IMR-90 (cell line): Measurements from ENCODE around the gene ZNF764. TPM values are rescaled to one million over a fixed set of nuclear protein-coding genes. Genes with fewer than 3 reads are reported as not detected.

ENCODE experiments used
- ATAC-seq: fragments of 200-7000 bp; cut with Tn5 transposase; 2 replicates; pipeline ENCODE4 v1.9.1; 2020; ENCODE audit warnings: low read depth, mild to moderate bottlenecking, moderate library complexity
- BruUV-seq: library from RNA; stranded (reverse); fragments of 400-500 nt; replicated peaks from 2 replicates; lab custom pipeline; 2021; lab: Mats Ljungman, UMichigan
- CTCF ChIA-PET: fragments of 300-600 bp; formaldehyde crosslinking; extraction: SDS; loops from one replicate; lab custom pipeline; 2021; ENCODE audit warnings: antibody characterized with exemption; lab: Yijun Ruan, JAX
- POLR2A ChIA-PET: fragments of 300-600 bp; sonication (Branson Sonifier 250); formaldehyde crosslinking; loops from one replicate; lab custom pipeline; 2022; ENCODE audit warnings: antibody characterized with exemption; ENCODE audit not compliant: unreplicated experiment; lab: Charles Lee
- DNase-seq: peaks from one replicate; pipeline ENCODE4 v3.0.0; 2013
- H2AFZ ChIP-seq: replicated peaks from 2 replicates; pipeline ENCODE3; 2013; ENCODE audit warnings: low read length, mild to moderate bottlenecking; ENCODE audit not compliant: poor library complexity
- H2AK5ac ChIP-seq: 2 replicates; pipeline ENCODE4 v1.6.1; 2013; ENCODE audit warnings: low read depth, low read length, inconsistent platforms
- H2AK9ac ChIP-seq: replicated peaks from 2 replicates; pipeline ENCODE3; 2013; ENCODE audit warnings: mild to moderate bottlenecking, low read depth, low read length, moderate library complexity; ENCODE audit not compliant: poor library complexity
- H2BK120ac ChIP-seq: 2 replicates; pipeline ENCODE4 v1.6.1; 2013; ENCODE audit warnings: low read depth, low read length, inconsistent platforms
- H2BK15ac ChIP-seq: 3 replicates; pipeline ENCODE4 v1.6.1; 2013; ENCODE audit warnings: low read depth, low read length, inconsistent platforms
- H2BK20ac ChIP-seq: 2 replicates; pipeline ENCODE4 v1.6.1; 2013; ENCODE audit warnings: low read depth, mild to moderate bottlenecking, inconsistent platforms, low read length, moderate library complexity
- H2BK5ac ChIP-seq: 2 replicates; pipeline ENCODE4 v1.6.1; 2013; ENCODE audit warnings: mild to moderate bottlenecking, low read depth, low read length, inconsistent platforms; ENCODE audit not compliant: poor library complexity, severe bottlenecking
- H3K14ac ChIP-seq: replicated peaks from 2 replicates; pipeline ENCODE4 v1.6.1; 2013; ENCODE audit warnings: low read depth, low read length, inconsistent platforms
- H3K18ac ChIP-seq: 2 replicates; pipeline ENCODE4 v1.6.1; 2013; ENCODE audit warnings: low read depth, low read length, control low read depth
- H3K23ac ChIP-seq: 2 replicates; pipeline ENCODE4 v1.6.1; 2013; ENCODE audit warnings: low read depth, low read length, inconsistent platforms
- H3K27ac ChIP-seq: 2 replicates; pipeline ENCODE4 v1.5.1; 2013; ENCODE audit warnings: mild to moderate bottlenecking, control low read depth, low read length; ENCODE audit not compliant: insufficient read depth
- H3K27me3 ChIP-seq: 2 replicates; pipeline ENCODE4 v1.6.1; 2013; ENCODE audit warnings: low read length; ENCODE audit not compliant: control insufficient read depth, insufficient read depth
- H3K36me3 ChIP-seq: 2 replicates; pipeline ENCODE4 v1.6.1; 2013; ENCODE audit warnings: low read length, mixed read lengths; ENCODE audit not compliant: control insufficient read depth, insufficient read depth
- H3K4ac ChIP-seq: 2 replicates; pipeline ENCODE4 v1.6.1; 2013; ENCODE audit warnings: low read depth, low read length, inconsistent platforms
- H3K4me1 ChIP-seq: 2 replicates; pipeline ENCODE4 v1.6.1; 2013; ENCODE audit warnings: low read length, mixed read lengths; ENCODE audit not compliant: control insufficient read depth, insufficient read depth
- H3K4me2 ChIP-seq: 2 replicates; pipeline ENCODE4 v1.6.1; 2013; ENCODE audit warnings: low read depth, mild to moderate bottlenecking, control low read depth, low read length, moderate library complexity
- H3K4me3 ChIP-seq: 2 replicates; pipeline ENCODE4 v1.5.1; 2013; ENCODE audit warnings: low read depth, mild to moderate bottlenecking, control low read depth, low read length, moderate library complexity; ENCODE audit not compliant: insufficient read depth
- H3K56ac ChIP-seq: 2 replicates; pipeline ENCODE4 v1.6.1; 2013; ENCODE audit warnings: low read length, inconsistent platforms; ENCODE audit not compliant: insufficient read depth; ENCODE audit errors: extremely low read depth
- H3K79me1 ChIP-seq, 2 experiments: 2 replicates each; pipeline ENCODE4 v1.6.1; 2013; ENCODE audit warnings: low read length in 2 of 2, inconsistent platforms in 1 of 2, low read depth in 1 of 2
- H3K9ac ChIP-seq: 2 replicates; pipeline ENCODE4 v1.6.1; 2013; ENCODE audit warnings: low read depth, low read length, control low read depth
- H3K9me1 ChIP-seq: 2 replicates; pipeline ENCODE4 v1.6.1; 2013; ENCODE audit warnings: low read length, inconsistent platforms; ENCODE audit not compliant: insufficient read depth
- H3K9me3 ChIP-seq: 2 replicates; pipeline ENCODE4 v1.6.1; 2013; ENCODE audit warnings: low read length; ENCODE audit not compliant: control insufficient read depth, insufficient read depth
- H4K20me1 ChIP-seq: 2 replicates; pipeline ENCODE4 v1.6.1; 2013; ENCODE audit warnings: low read length, inconsistent platforms; ENCODE audit not compliant: insufficient read depth
- H4K5ac ChIP-seq: 2 replicates; pipeline ENCODE4 v1.6.1; 2013; ENCODE audit warnings: mild to moderate bottlenecking, low read depth, low read length, control low read depth
- H4K8ac ChIP-seq, 2 experiments: 2 replicates each; pipeline ENCODE4 v1.6.1; 2013; ENCODE audit warnings: low read depth in 2 of 2, low read length in 2 of 2, control low read depth in 1 of 2, inconsistent platforms in 1 of 2
- H4K91ac ChIP-seq: 2 replicates; pipeline ENCODE4 v1.6.1; 2013; ENCODE audit warnings: low read depth, low read length, inconsistent platforms; ENCODE audit not compliant: insufficient read depth
- BHLHE40 ChIP-seq: fragments of 150-350 bp; IDR thresholded peaks from 2 replicates; pipeline ENCODE4 v1.6.1; 2016; ENCODE audit warnings: mild to moderate bottlenecking, low read depth, low read length
- CEBPB ChIP-seq: IDR thresholded peaks from 2 replicates; pipeline ENCODE4 v1.6.1; 2012; ENCODE audit warnings: low read depth, low read length, improper control_type of control experiment
- CHD1 ChIP-seq: IDR thresholded peaks from 2 replicates; pipeline ENCODE4 v1.6.1; 2012; ENCODE audit warnings: low read depth, low read length, improper control_type of control experiment
- FOS ChIP-seq: fragments of 150-350 bp; IDR thresholded peaks from 2 replicates; pipeline ENCODE4 v1.6.1; 2016; ENCODE audit warnings: low read depth, low read length
- MAFK ChIP-seq: IDR thresholded peaks from 2 replicates; pipeline ENCODE4 v1.6.1; 2012; ENCODE audit warnings: low read depth, low read length, improper control_type of control experiment
- MXI1 ChIP-seq: IDR thresholded peaks from 2 replicates; pipeline ENCODE4 v1.6.1; 2012; ENCODE audit warnings: low read depth, mild to moderate bottlenecking, low read length, moderate library complexity, borderline replicate concordance
- NFE2L2 ChIP-seq: fragments of 150-350 bp; IDR thresholded peaks from 2 replicates; pipeline ENCODE4 v1.6.1; 2016; ENCODE audit warnings: low read depth, mild to moderate bottlenecking, low read length
- POLR2A ChIP-seq: IDR thresholded peaks from 2 replicates; pipeline ENCODE4 v1.6.1; 2012; ENCODE audit warnings: mild to moderate bottlenecking, low read depth, low read length
- RAD21 ChIP-seq: IDR thresholded peaks from 2 replicates; pipeline ENCODE4 v1.6.1; 2012; ENCODE audit warnings: low read length, improper control_type of control experiment
- RCOR1 ChIP-seq: IDR thresholded peaks from 2 replicates; pipeline ENCODE4 v1.6.1; 2012; ENCODE audit warnings: mild to moderate bottlenecking, low read length, improper control_type of control experiment; ENCODE audit not compliant: insufficient replicate concordance
- RFX5 ChIP-seq: IDR thresholded peaks from 2 replicates; pipeline ENCODE4 v1.8.0; 2012; ENCODE audit warnings: low read depth, mild to moderate bottlenecking, low read length, moderate library complexity
- SMC3 ChIP-seq: fragments of 150-350 bp; IDR thresholded peaks from 2 replicates; pipeline ENCODE4 v1.6.1; 2016; ENCODE audit warnings: low read depth, mild to moderate bottlenecking, antibody characterized with exemption, low read length, moderate library complexity
- WGBS, 2 experiments: methylation state at CpG; one replicate each; pipeline versions ENCODE4 v1.1.5 to v1.1.7; 2013; ENCODE audit warnings: missing lambda C conversion rate in 2 of 2; ENCODE audit not compliant: insufficient read length in 1 of 2; ENCODE audit errors: extremely low coverage in 2 of 2; 5-methylcytosine and 5-hydroxymethylcytosine counted together
- dilution Hi-C: fragments of 300-500 bp; cut with HindIII; formaldehyde crosslinking; loops from one replicate; pipeline ENCODE4 v1.14.3; 2018; ENCODE audit warnings: low sequenced_read_pairs; ENCODE audit not compliant: unreplicated experiment
- in situ Hi-C: fragments of 300-500 bp; cut with MboI; formaldehyde crosslinking; loops from 3 replicates; pipeline ENCODE4 v1.14.3; 2019; ENCODE audit warnings: low sequenced_read_pairs, inconsistent platforms, mixed read lengths
- intact Hi-C: fragments of 100-400 bp; cut with micrococcal nuclease; formaldehyde crosslinking; loops from 2 replicates; pipeline ENCODE4 v1.10.0; 2022
- polyA plus RNA-seq, 3 experiments: library from polyadenylated mRNA; depleted of rRNA; stranded (reverse); fragments of >200 nt; gene quantifications; 2 replicates each; pipeline ENCODE4 v1.2.3, GENCODE V29; 2012; ENCODE audit warnings: low replicate concordance in 1 of 3
- total RNA-seq: library from RNA; depleted of rRNA; stranded (reverse); fragments of >200 nt; gene quantifications from 2 replicates; pipeline ENCODE4 v1.2.3, GENCODE V29; 2012
- TF ChIP-seq, protein P1 (sequence below): fragments of 150-350 bp; IDR thresholded peaks from 2 replicates; pipeline ENCODE4 v1.6.1; 2016; ENCODE audit warnings: low read depth, mild to moderate bottlenecking, low read length, moderate library complexity, borderline replicate concordance
- TF ChIP-seq, protein P2 (sequence below): fragments of 150-350 bp; IDR thresholded peaks from 2 replicates; pipeline ENCODE4 v1.6.1; 2017; ENCODE audit warnings: mild to moderate bottlenecking, antibody characterized with exemption, low read length, low read depth
- TF ChIP-seq, protein P3 (sequence below): conservative IDR thresholded peaks from 2 replicates; pipeline ENCODE4 v1.5.1; 2012; ENCODE audit warnings: mild to moderate bottlenecking, low read depth, low read length, improper control_type of control experiment

ZNF764 gene
- total and polyA plus RNA-seq, 2 of the 4 experiments (the other 2 are of a cell fraction): 2.2 to 4.6 TPM

DNA sequence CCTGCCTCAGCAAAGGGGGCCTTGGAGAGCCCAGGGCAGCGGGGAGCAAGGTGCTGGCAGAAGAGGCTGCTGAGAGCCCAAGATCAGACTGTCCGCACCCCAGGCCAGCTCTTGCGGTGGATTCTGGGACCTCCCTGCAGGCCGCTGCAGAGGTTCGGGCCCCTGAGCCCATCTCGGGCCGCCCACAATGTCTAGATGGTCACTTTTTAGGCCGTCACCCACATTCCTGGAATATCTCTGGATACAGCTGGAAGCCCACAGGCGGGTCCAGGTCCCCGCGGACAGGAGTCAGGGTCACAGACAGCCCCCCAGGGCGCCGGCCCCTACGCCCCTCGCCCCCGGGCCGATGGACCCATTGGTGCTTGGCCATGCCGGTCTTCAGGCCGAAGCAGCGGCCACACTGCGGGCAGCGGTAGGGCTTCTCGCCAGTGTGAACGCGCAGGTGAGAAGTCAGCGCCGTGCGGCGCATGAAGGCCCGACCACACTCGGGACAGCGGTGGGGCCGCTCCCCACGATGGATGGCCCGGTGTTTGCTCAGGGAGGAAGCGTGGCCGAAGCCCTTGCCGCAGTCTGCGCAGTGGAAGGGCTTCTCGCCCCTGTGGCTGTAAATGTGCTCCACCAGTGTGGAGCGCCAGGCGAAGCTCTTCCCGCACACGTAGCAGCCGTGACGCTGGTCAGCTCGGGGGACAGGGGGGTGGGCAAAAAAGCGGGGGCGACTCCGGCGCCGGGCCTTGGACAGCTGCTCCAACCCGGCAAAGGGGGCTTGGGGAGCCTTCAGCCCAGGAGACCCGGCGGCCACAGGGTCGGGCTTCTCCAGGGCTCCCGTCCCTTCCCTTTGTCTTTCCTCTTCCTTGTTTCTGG is 25.7 kb downstream of the ZNF764 start:
- dilution Hi-C loops (no loop called here), intact Hi-C loops (no loop called here), in situ Hi-C loops (no loop called here)
- no peaks in the 10 kb centered on the region for H4K20me1 ChIP-seq
- H2BK15ac ChIP-seq: no peak overlapping the region
- ATAC-seq (no peak), DNase-seq (no peak)
- H2AK5ac ChIP-seq: no peak overlapping the region
- H3K9me3 ChIP-seq: no peaks in the 10 kb centered on the region
- H3K4me1 ChIP-seq: peaks cover 12% of the 10 kb centered on the region
- no peak overlapping the region for H2AFZ ChIP-seq
- peaks cover 5% of the 10 kb centered on the region; the same call in 1 of the 2 replicates for H3K36me3 ChIP-seq
- H3K14ac ChIP-seq: no peak overlapping the region
- no peak overlapping the region for H3K4me3 ChIP-seq
- peaks cover 15% of the 10 kb centered on the region for H3K9me1 ChIP-seq
- H3K23ac ChIP-seq: no peak overlapping the region
- H3K27ac ChIP-seq: no peak overlapping the region
- no peak overlapping the region for H4K91ac ChIP-seq
- no peak overlapping the region for H3K9ac ChIP-seq
- no peaks in the 10 kb centered on the region for H3K27me3 ChIP-seq
- H2BK120ac ChIP-seq: no peak overlapping the region
- H3K4me2 ChIP-seq: no peak overlapping the region
- no peak overlapping the region for H4K8ac ChIP-seq
- no peak overlapping the region for H2AK9ac ChIP-seq
- no peak overlapping the region for H2BK5ac ChIP-seq
- no peak overlapping the region for H4K5ac ChIP-seq
- peaks cover 6 to 31% of the 10 kb centered on the region in 2 experiments for H3K79me1 ChIP-seq
- WGBS, 2 experiments: 93% methylated on average over 34 of the region's 57 CpGs; no CpG with 5 or more reads in 1 of the 2 experiments
- BruUV-seq: no TSS peak
- no peak overlapping the region for H3K4ac ChIP-seq
- no peak overlapping the region for H3K18ac ChIP-seq
- no peak overlapping the region for H2BK20ac ChIP-seq
- ChIA-PET POLR2A (no interaction called here), CTCF (no interaction called here)
- H3K56ac ChIP-seq: no peak overlapping the region
- no peak for TF ChIP-seq RFX5
- TF ChIP-seq POLR2A: no peak
- TF ChIP-seq, protein P1, sequence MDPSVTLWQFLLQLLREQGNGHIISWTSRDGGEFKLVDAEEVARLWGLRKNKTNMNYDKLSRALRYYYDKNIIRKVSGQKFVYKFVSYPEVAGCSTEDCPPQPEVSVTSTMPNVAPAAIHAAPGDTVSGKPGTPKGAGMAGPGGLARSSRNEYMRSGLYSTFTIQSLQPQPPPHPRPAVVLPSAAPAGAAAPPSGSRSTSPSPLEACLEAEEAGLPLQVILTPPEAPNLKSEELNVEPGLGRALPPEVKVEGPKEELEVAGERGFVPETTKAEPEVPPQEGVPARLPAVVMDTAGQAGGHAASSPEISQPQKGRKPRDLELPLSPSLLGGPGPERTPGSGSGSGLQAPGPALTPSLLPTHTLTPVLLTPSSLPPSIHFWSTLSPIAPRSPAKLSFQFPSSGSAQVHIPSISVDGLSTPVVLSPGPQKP: no peak
- no peak for TF ChIP-seq FOS
- no peak for TF ChIP-seq CEBPB
- TF ChIP-seq, protein P2, sequence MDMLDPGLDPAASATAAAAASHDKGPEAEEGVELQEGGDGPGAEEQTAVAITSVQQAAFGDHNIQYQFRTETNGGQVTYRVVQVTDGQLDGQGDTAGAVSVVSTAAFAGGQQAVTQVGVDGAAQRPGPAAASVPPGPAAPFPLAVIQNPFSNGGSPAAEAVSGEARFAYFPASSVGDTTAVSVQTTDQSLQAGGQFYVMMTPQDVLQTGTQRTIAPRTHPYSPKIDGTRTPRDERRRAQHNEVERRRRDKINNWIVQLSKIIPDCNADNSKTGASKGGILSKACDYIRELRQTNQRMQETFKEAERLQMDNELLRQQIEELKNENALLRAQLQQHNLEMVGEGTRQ: no peak
- no peak for TF ChIP-seq SMC3
- TF ChIP-seq NFE2L2: no peak
- no peak for TF ChIP-seq MAFK
- TF ChIP-seq MXI1: no peak
- TF ChIP-seq RAD21: no peak
- TF ChIP-seq CHD1: no peak
- TF ChIP-seq, protein P3, sequence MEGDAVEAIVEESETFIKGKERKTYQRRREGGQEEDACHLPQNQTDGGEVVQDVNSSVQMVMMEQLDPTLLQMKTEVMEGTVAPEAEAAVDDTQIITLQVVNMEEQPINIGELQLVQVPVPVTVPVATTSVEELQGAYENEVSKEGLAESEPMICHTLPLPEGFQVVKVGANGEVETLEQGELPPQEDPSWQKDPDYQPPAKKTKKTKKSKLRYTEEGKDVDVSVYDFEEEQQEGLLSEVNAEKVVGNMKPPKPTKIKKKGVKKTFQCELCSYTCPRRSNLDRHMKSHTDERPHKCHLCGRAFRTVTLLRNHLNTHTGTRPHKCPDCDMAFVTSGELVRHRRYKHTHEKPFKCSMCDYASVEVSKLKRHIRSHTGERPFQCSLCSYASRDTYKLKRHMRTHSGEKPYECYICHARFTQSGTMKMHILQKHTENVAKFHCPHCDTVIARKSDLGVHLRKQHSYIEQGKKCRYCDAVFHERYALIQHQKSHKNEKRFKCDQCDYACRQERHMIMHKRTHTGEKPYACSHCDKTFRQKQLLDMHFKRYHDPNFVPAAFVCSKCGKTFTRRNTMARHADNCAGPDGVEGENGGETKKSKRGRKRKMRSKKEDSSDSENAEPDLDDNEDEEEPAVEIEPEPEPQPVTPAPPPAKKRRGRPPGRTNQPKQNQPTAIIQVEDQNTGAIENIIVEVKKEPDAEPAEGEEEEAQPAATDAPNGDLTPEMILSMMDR: no peak
- no peak for TF ChIP-seq BHLHE40
- TF ChIP-seq RCOR1: no peak
